ENCODE data around the gene IL1RL2. TPM values are rescaled to one million over a fixed set of nuclear protein-coding genes. Genes with fewer than 3 reads are reported as not detected.

IL1RL2 gene
- total RNA-seq, 1 donor from 2014 or later = 1.0 TPM

- Mint-ChIP-seq H3K27me3 (no peaks in the 10 kb centered on the region), H3K36me3 (peaks cover 15% of the 10 kb centered on the region), H3K4me3 (no peak overlapping the region), H3K27ac (no peak overlapping the region), H3K4me1 (ENCODE audit: unreplicated experiment) (peaks cover 10% of the 10 kb centered on the region), H3K9me3 (no peaks in the 10 kb centered on the region)
- no peak for DNase-seq (ENCODE audit: extremely low spot score, unreplicated experiment)
- TF ChIP-seq CTCF (conservative IDR thresholded peaks at IDR 0.05) = no peak
These were observed 8.9 kb upstream of the IL1RL2 start for GRCh38 chr2:102177814-102178478.

- Mint-ChIP-seq H3K27me3 (no peaks in the 10 kb centered on the region), H3K27ac (no peak overlapping the region), H3K4me3 (no peak overlapping the region), H3K36me3 (peaks cover 12% of the 10 kb centered on the region), H3K9me3 (no peaks in the 10 kb centered on the region), H3K4me1 (ENCODE audit: unreplicated experiment) (peaks cover 10% of the 10 kb centered on the region)
- no peak for DNase-seq (ENCODE audit: extremely low spot score, unreplicated experiment)
- TF ChIP-seq CTCF (conservative IDR thresholded peaks at IDR 0.05) = no peak
These were observed 7.8 kb upstream of the IL1RL2 start for GRCh38 chr2:102179061-102179460.

GRCh38 chr2:102179788-102180686 is 6.8 kb upstream of the IL1RL2 start:
- peaks cover 10% of the 10 kb centered on the region for H3K4me1 Mint-ChIP-seq (ENCODE audit: unreplicated experiment)
- no peaks in the 10 kb centered on the region for H3K9me3 Mint-ChIP-seq
- peaks cover 7% of the 10 kb centered on the region for H3K36me3 Mint-ChIP-seq
- no peak overlapping the region for H3K4me3 Mint-ChIP-seq
- no peaks in the 10 kb centered on the region for H3K27me3 Mint-ChIP-seq
- H3K27ac Mint-ChIP-seq = peak overlapping the region; percentile 84
- DNase-seq (ENCODE audit: extremely low spot score, unreplicated experiment) = no peak
- no peak for TF ChIP-seq CTCF (conservative IDR thresholded peaks at IDR 0.05)

- Mint-ChIP-seq H3K27ac (peak overlapping the region; percentile 84), H3K4me3 (no peak overlapping the region), H3K9me3 (no peaks in the 10 kb centered on the region), H3K36me3 (peaks cover under 1% of the 10 kb centered on the region), H3K4me1 (ENCODE audit: unreplicated experiment) (peaks cover 10% of the 10 kb centered on the region), H3K27me3 (no peaks in the 10 kb centered on the region)
- TF ChIP-seq CTCF (conservative IDR thresholded peaks at IDR 0.05) = no peak
- no peak for DNase-seq (ENCODE audit: extremely low spot score, unreplicated experiment)
These were observed 6.2 kb upstream of the IL1RL2 start for GRCh38 chr2:102180687-102180999.

- Mint-ChIP-seq H3K36me3 (no peaks in the 10 kb centered on the region), H3K27ac (peak overlapping the region; percentile 84), H3K27me3 (peaks cover 2% of the 10 kb centered on the region), H3K9me3 (no peaks in the 10 kb centered on the region), H3K4me1 (ENCODE audit: unreplicated experiment) (peaks cover 10% of the 10 kb centered on the region), H3K4me3 (peak overlapping the region; percentile 68)
- TF ChIP-seq CTCF (conservative IDR thresholded peaks at IDR 0.05) = no peak
- DNase-seq (ENCODE audit: extremely low spot score, unreplicated experiment) = no peak
These were observed 5.4 kb upstream of the IL1RL2 start for GRCh38 chr2:102181376-102181775.

Measured in type B pancreatic cell (in vitro differentiated cells).